ENCODE data around the gene N4BP2L1.

Gene N4BP2L1

DNA sequence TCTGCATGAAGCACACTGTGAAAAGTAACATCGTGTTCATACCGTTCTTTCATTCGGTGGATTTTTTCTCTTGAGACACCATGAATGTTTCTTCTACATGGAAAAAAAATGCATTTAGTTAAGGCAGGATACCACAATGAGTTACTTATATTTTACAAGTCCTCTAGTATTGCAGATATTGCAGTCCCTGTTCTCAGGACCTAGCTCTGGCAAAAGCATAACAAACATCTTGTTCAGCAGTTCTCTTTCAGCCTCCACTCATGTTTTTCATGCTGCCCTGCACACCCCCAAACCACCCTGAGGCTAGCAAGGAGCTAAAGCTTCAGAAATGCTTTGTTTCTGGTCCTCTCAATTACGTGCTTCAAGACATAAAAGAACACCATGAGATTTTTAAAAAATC, 24.8 kb downstream of the N4BP2L1 start:
- TF ChIP-seq, protein P1, sequence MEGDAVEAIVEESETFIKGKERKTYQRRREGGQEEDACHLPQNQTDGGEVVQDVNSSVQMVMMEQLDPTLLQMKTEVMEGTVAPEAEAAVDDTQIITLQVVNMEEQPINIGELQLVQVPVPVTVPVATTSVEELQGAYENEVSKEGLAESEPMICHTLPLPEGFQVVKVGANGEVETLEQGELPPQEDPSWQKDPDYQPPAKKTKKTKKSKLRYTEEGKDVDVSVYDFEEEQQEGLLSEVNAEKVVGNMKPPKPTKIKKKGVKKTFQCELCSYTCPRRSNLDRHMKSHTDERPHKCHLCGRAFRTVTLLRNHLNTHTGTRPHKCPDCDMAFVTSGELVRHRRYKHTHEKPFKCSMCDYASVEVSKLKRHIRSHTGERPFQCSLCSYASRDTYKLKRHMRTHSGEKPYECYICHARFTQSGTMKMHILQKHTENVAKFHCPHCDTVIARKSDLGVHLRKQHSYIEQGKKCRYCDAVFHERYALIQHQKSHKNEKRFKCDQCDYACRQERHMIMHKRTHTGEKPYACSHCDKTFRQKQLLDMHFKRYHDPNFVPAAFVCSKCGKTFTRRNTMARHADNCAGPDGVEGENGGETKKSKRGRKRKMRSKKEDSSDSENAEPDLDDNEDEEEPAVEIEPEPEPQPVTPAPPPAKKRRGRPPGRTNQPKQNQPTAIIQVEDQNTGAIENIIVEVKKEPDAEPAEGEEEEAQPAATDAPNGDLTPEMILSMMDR (IDR thresholded peaks at IDR 0.05; ENCODE audit: insufficient read depth, low read length, poor library complexity, severe bottlenecking) = no peak
- Histone ChIP-seq H3K27me3 (replicated peaks; ENCODE audit: control insufficient read depth, insufficient read depth, low read length) (no peaks in the 10 kb centered on the region), H3K36me3 (ENCODE audit: control insufficient read depth, insufficient read depth, low read length) (0 out of 2 replicates have a peak, but pooled peaks cover 2% of the 10 kb centered on the region), H3K4me3 (replicated peaks; ENCODE audit: low read depth, low read length) (no peak overlapping the region)
- no peak for DNase-seq (ENCODE audit: extremely low read depth, insufficient read length)

DNA sequence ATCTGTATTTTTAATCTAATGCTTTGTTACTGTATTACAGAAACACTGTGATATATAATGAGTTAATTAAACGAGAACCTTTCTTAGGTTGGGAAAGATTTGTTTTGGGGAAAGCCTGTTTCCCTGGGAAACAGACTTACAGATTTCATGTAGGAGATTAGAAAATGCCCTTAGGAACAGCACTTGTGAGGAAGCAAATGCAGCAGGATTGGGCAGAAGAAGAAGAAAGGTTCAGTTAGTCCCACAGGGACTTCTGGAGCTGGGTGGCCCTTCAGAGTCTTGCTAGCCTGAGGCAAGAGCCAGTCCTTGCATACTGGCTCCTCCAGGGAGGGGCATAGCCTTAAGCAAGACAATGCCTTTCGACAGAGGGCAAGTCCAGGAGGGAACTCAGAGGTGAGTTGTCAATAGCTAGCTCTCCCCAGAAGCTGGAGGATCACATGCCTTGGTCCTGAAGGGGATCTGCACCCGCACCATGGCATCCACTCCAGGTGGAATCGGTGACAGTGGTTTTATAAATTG, 36.8 kb downstream of the N4BP2L1 start:
- Histone ChIP-seq H3K4me3 (replicated peaks; ENCODE audit: low read depth, low read length) (no peak overlapping the region), H3K27me3 (replicated peaks; ENCODE audit: control insufficient read depth, insufficient read depth, low read length) (no peaks in the 10 kb centered on the region), H3K36me3 (ENCODE audit: control insufficient read depth, insufficient read depth, low read length) (no peaks in the 10 kb centered on the region)
- no peak for DNase-seq (ENCODE audit: extremely low read depth, insufficient read length)
- TF ChIP-seq, protein P1 (IDR thresholded peaks at IDR 0.05; ENCODE audit: insufficient read depth, low read length, poor library complexity, severe bottlenecking) = no peak

DNA sequence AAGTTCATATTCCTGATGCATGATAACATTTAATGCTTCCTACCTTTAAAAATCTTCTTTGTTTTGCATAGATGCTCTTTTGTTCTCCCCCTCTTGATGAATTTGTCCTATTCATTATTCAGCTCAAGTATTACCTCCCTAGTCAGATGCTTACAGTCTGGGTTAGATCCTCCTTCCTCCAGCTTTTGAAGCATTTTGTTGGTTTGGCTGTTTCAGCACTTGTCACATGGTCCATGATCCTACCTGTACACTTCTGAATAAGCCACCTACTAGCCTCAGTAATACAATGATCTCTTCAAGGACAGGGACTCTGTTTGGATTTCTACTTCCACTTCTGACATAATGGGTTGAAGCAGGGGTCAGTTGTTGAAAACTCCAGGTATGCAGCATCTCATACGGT, 37.4 kb downstream of the N4BP2L1 start:
- no peak for DNase-seq (ENCODE audit: extremely low read depth, insufficient read length)
- no peaks in the 10 kb centered on the region for H3K36me3 ChIP-seq (ENCODE audit: control insufficient read depth, insufficient read depth, low read length)
- H3K4me3 ChIP-seq (replicated peaks; ENCODE audit: low read depth, low read length) = no peak overlapping the region
- TF ChIP-seq, protein P1 (IDR thresholded peaks at IDR 0.05; ENCODE audit: insufficient read depth, low read length, poor library complexity, severe bottlenecking) = no peak
- no peaks in the 10 kb centered on the region for H3K27me3 ChIP-seq (replicated peaks; ENCODE audit: control insufficient read depth, insufficient read depth, low read length)

DNA sequence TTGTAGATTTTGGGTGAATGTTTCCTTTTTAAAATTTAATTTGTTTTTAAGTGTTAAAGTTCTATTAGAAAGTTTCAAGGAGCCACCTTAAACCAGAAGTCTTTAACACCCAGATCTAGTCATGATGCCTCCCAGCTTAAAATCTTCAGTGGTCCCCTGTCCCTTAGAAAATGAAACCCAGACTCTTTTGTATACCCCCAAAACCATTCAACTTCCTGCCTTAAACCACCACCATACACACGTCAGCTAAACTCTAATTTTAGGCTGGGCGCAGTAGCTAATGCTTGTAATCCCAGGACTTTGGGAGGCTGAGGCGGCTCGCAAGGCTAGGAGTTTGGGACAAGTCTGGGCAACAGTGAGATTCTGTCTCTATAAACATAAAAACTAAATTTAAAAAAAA, 37.9 kb downstream of the N4BP2L1 start:
- DNase-seq (ENCODE audit: extremely low read depth, insufficient read length) = no peak
- no peaks in the 10 kb centered on the region for H3K36me3 ChIP-seq (ENCODE audit: control insufficient read depth, insufficient read depth, low read length)
- TF ChIP-seq, protein P1 (IDR thresholded peaks at IDR 0.05; ENCODE audit: insufficient read depth, low read length, poor library complexity, severe bottlenecking) = no peak
- no peak overlapping the region for H3K4me3 ChIP-seq (replicated peaks; ENCODE audit: low read depth, low read length)
- H3K27me3 ChIP-seq (replicated peaks; ENCODE audit: control insufficient read depth, insufficient read depth, low read length) = no peaks in the 10 kb centered on the region

DNA sequence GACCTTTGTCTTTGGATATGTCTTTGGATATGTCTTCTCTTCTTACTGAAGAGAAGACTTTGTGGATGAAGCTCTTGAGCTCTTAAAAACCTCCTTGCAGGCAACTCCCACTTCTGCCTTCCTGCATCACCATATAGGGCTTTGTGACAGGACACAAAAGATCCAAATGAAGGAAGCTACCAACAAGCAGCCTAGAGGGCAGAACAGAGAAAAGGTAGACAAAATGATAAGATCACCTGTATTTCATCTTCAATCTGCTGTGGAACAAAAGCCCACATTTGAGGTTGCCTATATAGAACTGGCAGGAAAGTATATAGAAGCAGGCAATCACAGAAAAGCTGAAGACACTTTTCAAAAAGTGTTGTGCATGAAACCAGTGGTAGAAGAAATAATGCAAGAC, 42.5 kb downstream of the N4BP2L1 start:
- Histone ChIP-seq H3K36me3 (ENCODE audit: control insufficient read depth, insufficient read depth, low read length) (peaks cover 3% of the 10 kb centered on the region), H3K27me3 (replicated peaks; ENCODE audit: control insufficient read depth, insufficient read depth, low read length) (no peaks in the 10 kb centered on the region), H3K4me3 (replicated peaks; ENCODE audit: low read depth, low read length) (no peak overlapping the region)
- no peak for DNase-seq (ENCODE audit: extremely low read depth, insufficient read length)
- TF ChIP-seq, protein P1 (IDR thresholded peaks at IDR 0.05; ENCODE audit: insufficient read depth, low read length, poor library complexity, severe bottlenecking) = no peak

DNA sequence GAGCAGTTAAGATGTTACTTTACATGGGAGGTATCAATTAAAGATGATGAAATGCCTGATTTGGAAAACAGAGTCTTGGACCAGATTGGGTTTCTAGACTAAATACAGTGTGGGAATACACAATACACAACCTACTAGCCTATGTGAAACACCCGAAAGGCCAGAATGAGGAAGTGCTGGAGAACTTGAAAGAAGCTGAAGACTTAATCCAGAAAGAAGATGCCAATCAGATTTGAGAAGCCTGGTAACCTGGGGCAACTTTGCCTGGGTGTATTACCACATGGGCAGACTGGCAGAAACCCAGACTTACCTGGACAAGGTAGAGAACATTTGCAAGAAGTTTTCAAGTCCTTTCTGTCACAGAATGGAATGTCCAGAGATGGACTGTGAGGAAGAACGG, 43.2 kb downstream of the N4BP2L1 start:
- Histone ChIP-seq H3K4me3 (replicated peaks; ENCODE audit: low read depth, low read length) (no peak overlapping the region), H3K36me3 (ENCODE audit: control insufficient read depth, insufficient read depth, low read length) (peaks cover 3% of the 10 kb centered on the region), H3K27me3 (replicated peaks; ENCODE audit: control insufficient read depth, insufficient read depth, low read length) (no peaks in the 10 kb centered on the region)
- DNase-seq (ENCODE audit: extremely low read depth, insufficient read length) = no peak
- TF ChIP-seq, protein P1 (IDR thresholded peaks at IDR 0.05; ENCODE audit: insufficient read depth, low read length, poor library complexity, severe bottlenecking) = no peak
